Gastroesophageal sphincter (tissue), 3 donors: ENCODE measurements around the gene PDE6A.
A peak's percentile ranks its signal among the peaks of the same experiment; 100 is the strongest.

Experiments used
- CTCF ChIP-seq, 4 experiments: fragments of 200-600 bp in 2 of 4; fragments of 450-650 bp in 2 of 4; sonication (generic) in 1 of 4; IDR thresholded peaks; one replicate each; pipeline ENCODE4 v1.5.1; 2017 to 2019; ENCODE audit warnings: antibody characterized with exemption in 4 of 4, mild to moderate bottlenecking in 2 of 4, moderate library complexity in 2 of 4
- POLR2A ChIP-seq, 2 donors: fragments of 450-650 bp; IDR thresholded peaks; one replicate each; pipeline ENCODE4 v1.6.1; 2017; ENCODE audit warnings: antibody characterized with exemption in 2 of 2, mild to moderate bottlenecking in 2 of 2, moderate library complexity in 1 of 2
- POLR2AphosphoS5 ChIP-seq: sonication (generic); formaldehyde crosslinking; IDR thresholded peaks from one replicate; pipeline ENCODE4 v1.6.1; 2017; ENCODE audit warnings: antibody characterized with exemption

- TF ChIP-seq CTCF (IDR thresholded peaks at IDR 0.05) (peak; percentile 49 to 68 (median 62)), POLR2A (IDR thresholded peaks at IDR 0.05) (no peak), POLR2AphosphoS5 (no peak)
Measured at GRCh38 chr5:149834246-149834855, 110.2 kb downstream of the PDE6A start.
